HG02870 (cell line): ENCODE results near the gene EDEM2.
"Not testable (repeated sequence)": the region's sequence is repeated elsewhere in the genome, so short reads cannot be mapped to it uniquely, and the experiment has no call there.

ENCODE experiments used
- ATAC-seq: cut with Tn5 transposase; IDR thresholded peaks from one replicate; pipeline ENCODE4 v1.9.1; 2021; ENCODE audit warnings: mild to moderate bottlenecking, moderate library complexity; ENCODE audit not compliant: unreplicated experiment

Gene EDEM2

GRCh38 chr20:35171753-35172433 lies 24.8 kb upstream of the EDEM2 start, which contains the start of gene PROCR:
PROCR (plus strand) TSS chr20:35172072; CDS start chr20:35172155, 83 bp downstream.
- no peak for ATAC-seq

GRCh38 chr20:35171438-35171752 lies 24.3 kb upstream of the EDEM2 start:
- ATAC-seq: no peak

GRCh38 chr20:35168701-35169409 lies 21.7 kb upstream of the EDEM2 start:
- not testable (repeated sequence) for ATAC-seq

- ATAC-seq: no peak
Observed at GRCh38 chr20:35167787-35168186, 20.7 kb upstream of the EDEM2 start.

GRCh38 chr20:35166242-35166830 lies 19.2 kb upstream of the EDEM2 start:
- no peak for ATAC-seq

GRCh38 chr20:35165221-35166185 lies 18.4 kb upstream of the EDEM2 start:
- ATAC-seq: no peak

GRCh38 chr20:35164531-35164930 lies 17.4 kb upstream of the EDEM2 start:
- ATAC-seq: not testable (repeated sequence)

GRCh38 chr20:35160341-35160740 lies 13.2 kb upstream of the EDEM2 start:
- ATAC-seq: not testable (repeated sequence)

- ATAC-seq: no peak
Observed at GRCh38 chr20:35156978-35157377, 9.8 kb upstream of the EDEM2 start.

- ATAC-seq: no peak
Observed at GRCh38 chr20:35155936-35156335, 8.8 kb upstream of the EDEM2 start.

GRCh38 chr20:35151736-35152135 lies 4.6 kb upstream of the EDEM2 start:
- no peak for ATAC-seq

- no peak for ATAC-seq
Observed at GRCh38 chr20:35150846-35151579, 3.9 kb upstream of the EDEM2 start.

- ATAC-seq: peak; percentile 1
Observed at GRCh38 chr20:35147575-35148071, 487 bp upstream of the EDEM2 start.

- ATAC-seq: no peak
Observed at GRCh38 chr20:35146299-35146919, 727 bp downstream of the EDEM2 start.

GRCh38 chr20:35145141-35145564 lies 2.0 kb downstream of the EDEM2 start:
- no peak for ATAC-seq

- peak; percentile 55 for ATAC-seq
Observed at GRCh38 chr20:35144694-35145093, 2.4 kb downstream of the EDEM2 start.

- ATAC-seq: no peak
Observed at GRCh38 chr20:35135867-35136586, 11.1 kb downstream of the EDEM2 start.

- no peak for ATAC-seq
Observed at GRCh38 chr20:35134880-35135279, 12.3 kb downstream of the EDEM2 start.

GRCh38 chr20:35134472-35134871 lies 12.7 kb downstream of the EDEM2 start:
- no peak for ATAC-seq
